Mesendoderm (in vitro differentiated cells): ENCODE measurements around the gene APAF1.
"Not testable (repeated sequence)": the region's sequence is repeated elsewhere in the genome, so short reads cannot be mapped to it uniquely, and the experiment has no call there.

Source experiments
- DNase-seq: peaks from one replicate; pipeline ENCODE4 v3.0.0; 2013
- H2AK5ac ChIP-seq: 2 replicates; pipeline ENCODE4 v1.6.1; 2013; ENCODE audit warnings: low read length, inconsistent platforms
- H2BK120ac ChIP-seq: 2 replicates; pipeline ENCODE4 v1.6.1; 2013; ENCODE audit warnings: low read depth, mild to moderate bottlenecking, low read length, moderate library complexity, mixed read lengths
- H2BK15ac ChIP-seq: replicated peaks from 2 replicates; pipeline ENCODE4 v1.6.1; 2013; ENCODE audit warnings: low read depth, mild to moderate bottlenecking, moderate library complexity
- H2BK5ac ChIP-seq: 2 replicates; pipeline ENCODE4 v1.6.1; 2013; ENCODE audit warnings: low read length, inconsistent platforms
- H3K18ac ChIP-seq: 2 replicates; pipeline ENCODE4 v1.6.1; 2013; ENCODE audit warnings: mild to moderate bottlenecking, low read length, mixed read lengths
- H3K23ac ChIP-seq: one replicate; pipeline ENCODE4 v1.6.1; 2013; ENCODE audit warnings: low read length
- H3K27ac ChIP-seq: 2 replicates; pipeline ENCODE4 v1.5.1; 2013; ENCODE audit warnings: low read depth, mild to moderate bottlenecking, inconsistent platforms, low read length, moderate library complexity
- H3K27me3 ChIP-seq: 2 replicates; pipeline ENCODE4 v1.6.1; 2013; ENCODE audit warnings: low read length, control low read depth, mild to moderate bottlenecking, inconsistent platforms; ENCODE audit not compliant: insufficient read depth, poor library complexity
- H3K36me3 ChIP-seq: 2 replicates; pipeline ENCODE4 v1.6.1; 2013; ENCODE audit warnings: low read length, inconsistent platforms; ENCODE audit not compliant: control insufficient read depth, insufficient read depth
- H3K4ac ChIP-seq: one replicate; pipeline ENCODE4 v1.6.1; 2013; ENCODE audit warnings: low read depth, mild to moderate bottlenecking, low read length, moderate library complexity
- H3K4me1 ChIP-seq: 2 replicates; pipeline ENCODE4 v1.6.1; 2013; ENCODE audit warnings: low read depth, low read length, inconsistent platforms; ENCODE audit not compliant: control insufficient read depth
- H3K4me2 ChIP-seq: 2 replicates; pipeline ENCODE4 v1.6.1; 2013; ENCODE audit warnings: low read length
- H3K4me3 ChIP-seq: 2 replicates; pipeline ENCODE4 v1.5.1; 2013; ENCODE audit warnings: mild to moderate bottlenecking, low read length
- H3K56ac ChIP-seq: one replicate; pipeline ENCODE4 v1.6.1; 2013; ENCODE audit warnings: low read length
- H3K79me1 ChIP-seq: 2 replicates; pipeline ENCODE4 v1.6.1; 2013; ENCODE audit warnings: low read length, inconsistent platforms
- H3K79me2 ChIP-seq: 2 replicates; pipeline ENCODE4 v1.6.1; 2013; ENCODE audit warnings: mild to moderate bottlenecking, low read length; ENCODE audit not compliant: control insufficient read depth, insufficient read depth
- H3K9ac ChIP-seq: 2 replicates; pipeline ENCODE4 v1.6.1; 2013; ENCODE audit warnings: low read length, inconsistent platforms
- H4K5ac ChIP-seq: one replicate; pipeline ENCODE4 v1.6.1; 2013; ENCODE audit warnings: low read length
- H4K8ac ChIP-seq: one replicate; pipeline ENCODE4 v1.6.1; 2013; ENCODE audit warnings: low read depth, mild to moderate bottlenecking, control low read depth, low read length, moderate library complexity
- WGBS: extraction: QIAGEN DNeasy Blood & Tissue Kit; methylation state at CpG from one replicate; pipeline ENCODE4 v1.1.7; 2013; ENCODE audit warnings: low lambda C conversion rate, missing lambda C conversion rate; ENCODE audit not compliant: insufficient coverage; ENCODE audit errors: extremely low coverage; 5-methylcytosine and 5-hydroxymethylcytosine counted together

APAF1 gene

GRCh38 chr12:98639491-98639890 is 5.6 kb upstream of the APAF1 start:
- Histone ChIP-seq H2BK15ac (no peak overlapping the region), H3K36me3 (no peaks in the 10 kb centered on the region), H3K4me2 (no peak overlapping the region), H3K56ac (no peak overlapping the region), H3K9ac (no peak overlapping the region), H3K27ac (no peak overlapping the region), H3K27me3 (no peaks in the 10 kb centered on the region), H2BK5ac (no peak overlapping the region), H4K5ac (no peak overlapping the region), H3K79me1 (peaks cover 2% of the 10 kb centered on the region), H3K18ac (no peak overlapping the region), H2AK5ac (no peak overlapping the region), H3K4me1 (no peaks in the 10 kb centered on the region), H3K79me2 (peaks cover 3% of the 10 kb centered on the region), H3K4me3 (no peak overlapping the region), H4K8ac (no peak overlapping the region), H2BK120ac (no peak overlapping the region), H3K4ac (no peak overlapping the region), H3K23ac (no peak overlapping the region)
- WGBS: no CpG with 5 or more reads among the region's 3 CpGs
- DNase-seq: no peak

- not testable (repeated sequence) for H3K27ac ChIP-seq, H3K4me3 ChIP-seq, H2AK5ac ChIP-seq, H3K4me2 ChIP-seq, H3K36me3 ChIP-seq, H2BK15ac ChIP-seq, H3K18ac ChIP-seq, H2BK120ac ChIP-seq, H3K27me3 ChIP-seq, H4K5ac ChIP-seq, H3K79me1 ChIP-seq, H3K4me1 ChIP-seq, H3K23ac ChIP-seq, H4K8ac ChIP-seq, H3K56ac ChIP-seq, H3K9ac ChIP-seq, DNase-seq, H2BK5ac ChIP-seq, H3K4ac ChIP-seq
- WGBS: no CpG with 5 or more reads among the region's 5 CpGs
- H3K79me2 ChIP-seq: peaks cover 12% of the 10 kb centered on the region
Measured at GRCh38 chr12:98642801-98643200, 2.3 kb upstream of the APAF1 start.

- Histone ChIP-seq H3K4me2 (peak overlapping the region; percentile 27), H3K4ac (peak overlapping the region; percentile 66), H3K18ac (peak overlapping the region; percentile 77), H4K8ac (no peak overlapping the region), H3K36me3 (no peaks in the 10 kb centered on the region), H2BK15ac (no peak overlapping the region), H3K79me1 (peaks cover 5% of the 10 kb centered on the region), H3K56ac (peak overlapping the region; percentile 94), H4K5ac (no peak overlapping the region), H3K79me2 (peaks cover 12% of the 10 kb centered on the region), H3K4me3 (peak overlapping the region; percentile 80), H2AK5ac (no peak overlapping the region), H2BK5ac (no peak overlapping the region), H3K9ac (peak overlapping the region; percentile 85), H3K27me3 (no peaks in the 10 kb centered on the region), H2BK120ac (no peak overlapping the region), H3K27ac (peak overlapping the region; percentile 94), H3K23ac (no peak overlapping the region), H3K4me1 (peaks cover 2% of the 10 kb centered on the region)
- WGBS: no CpG with 5 or more reads among the region's 20 CpGs
- DNase-seq: no peak
Measured at GRCh38 chr12:98644433-98644711, 718 bp upstream of the APAF1 start.

- H3K79me1 ChIP-seq: peaks cover 4% of the 10 kb centered on the region
- no peaks in the 10 kb centered on the region for H3K27me3 ChIP-seq
- peak overlapping the region; percentile 9 for H3K27ac ChIP-seq
- H3K9ac ChIP-seq: peak overlapping the region; percentile 92
- peaks cover 2% of the 10 kb centered on the region for H3K4me1 ChIP-seq
- H3K56ac ChIP-seq: peak overlapping the region; percentile 92
- peak overlapping the region; percentile 95 for H3K4me3 ChIP-seq
- peak overlapping the region; percentile 2 for H3K4ac ChIP-seq
- H3K36me3 ChIP-seq: peaks cover 3% of the 10 kb centered on the region
- peaks cover 12% of the 10 kb centered on the region for H3K79me2 ChIP-seq
- H4K5ac ChIP-seq: no peak overlapping the region
- no CpG with 5 or more reads among the region's 24 CpGs for WGBS
- peak overlapping the region; percentile 78 for H3K18ac ChIP-seq
- H2BK15ac ChIP-seq: no peak overlapping the region
- no peak overlapping the region for H2BK120ac ChIP-seq
- no peak overlapping the region for H4K8ac ChIP-seq
- H2BK5ac ChIP-seq: no peak overlapping the region
- H2AK5ac ChIP-seq: no peak overlapping the region
- DNase-seq: peak; percentile 53
- H3K4me2 ChIP-seq: peak overlapping the region; percentile 97
- H3K23ac ChIP-seq: peak overlapping the region; percentile 11
Measured at GRCh38 chr12:98645572-98646067, 530 bp downstream of the APAF1 start.

- Histone ChIP-seq H3K27me3 (no peaks in the 10 kb centered on the region), H3K18ac (no peak overlapping the region), H3K27ac (no peak overlapping the region), H3K36me3 (peaks cover 3% of the 10 kb centered on the region), H3K4ac (no peak overlapping the region), H4K5ac (no peak overlapping the region), H3K4me2 (peak overlapping the region; percentile 68), H3K79me1 (peaks cover 4% of the 10 kb centered on the region), H2BK120ac (no peak overlapping the region), H2AK5ac (no peak overlapping the region), H3K4me1 (peaks cover 2% of the 10 kb centered on the region), H4K8ac (no peak overlapping the region), H3K4me3 (peak overlapping the region; percentile 35), H2BK5ac (no peak overlapping the region), H3K9ac (peak overlapping the region; percentile 68), H3K56ac (peak overlapping the region; percentile 67), H2BK15ac (no peak overlapping the region), H3K79me2 (peaks cover 10% of the 10 kb centered on the region), H3K23ac (no peak overlapping the region)
- WGBS: no CpG with 5 or more reads among the region's 8 CpGs
- peak; percentile 39 for DNase-seq
Measured at GRCh38 chr12:98646294-98647090, 1.4 kb downstream of the APAF1 start.

- Histone ChIP-seq H3K79me2 (peaks cover 2% of the 10 kb centered on the region), H3K27me3 (no peaks in the 10 kb centered on the region), H3K36me3 (peaks cover 3% of the 10 kb centered on the region), H2BK120ac (no peak overlapping the region), H3K18ac (no peak overlapping the region), H3K4ac (no peak overlapping the region), H3K56ac (no peak overlapping the region), H2AK5ac (no peak overlapping the region), H3K9ac (no peak overlapping the region), H3K79me1 (peaks cover 1% of the 10 kb centered on the region), H3K4me2 (no peak overlapping the region), H2BK5ac (no peak overlapping the region), H4K5ac (no peak overlapping the region), H3K4me1 (peaks cover under 1% of the 10 kb centered on the region), H3K4me3 (no peak overlapping the region), H3K23ac (no peak overlapping the region), H2BK15ac (no peak overlapping the region), H3K27ac (no peak overlapping the region), H4K8ac (no peak overlapping the region)
- no peak for DNase-seq
Measured at GRCh38 chr12:98651328-98651727, 6.2 kb downstream of the APAF1 start.
